IPS-20b (cell line): Measurements from ENCODE around the gene ERICH2.
A peak's percentile ranks its signal among the peaks of the same experiment; 100 is the strongest.

Experiments
- H3K27ac ChIP-seq: one replicate; pipeline ENCODE4 v1.5.1; 2013; ENCODE audit warnings: low read length
- H3K27me3 ChIP-seq: 2 replicates; pipeline ENCODE4 v1.6.1; 2013; ENCODE audit warnings: mild to moderate bottlenecking, low read length, inconsistent platforms; ENCODE audit not compliant: insufficient read depth
- H3K36me3 ChIP-seq: 2 replicates; pipeline ENCODE4 v1.6.1; 2013; ENCODE audit warnings: low read depth, mild to moderate bottlenecking, inconsistent platforms, low read length, moderate library complexity; ENCODE audit not compliant: insufficient read depth
- H3K4me1 ChIP-seq: 2 replicates; pipeline ENCODE4 v1.6.1; 2013; ENCODE audit warnings: mild to moderate bottlenecking, control low read depth, inconsistent platforms, low read length, moderate library complexity; ENCODE audit not compliant: insufficient read depth
- H3K4me3 ChIP-seq: 2 replicates; pipeline ENCODE4 v1.5.1; 2013; ENCODE audit warnings: mild to moderate bottlenecking, low read length, inconsistent platforms
- H3K9ac ChIP-seq: 2 replicates; pipeline ENCODE4 v1.6.1; 2013; ENCODE audit warnings: low read depth, mild to moderate bottlenecking, inconsistent platforms, low read length, moderate library complexity
- H3K9me3 ChIP-seq: 2 replicates; pipeline ENCODE4 v1.6.1; 2013; ENCODE audit warnings: mild to moderate bottlenecking, low read depth, low read length, inconsistent platforms; ENCODE audit not compliant: insufficient read depth

ERICH2 gene

GRCh38 chr2:170812710-170813600, 42.8 kb downstream of the ERICH2 start:
- peaks cover 52% of the 10 kb centered on the region for H3K27me3 ChIP-seq
- no peak overlapping the region for H3K27ac ChIP-seq
- peaks cover 16% of the 10 kb centered on the region; the same call in 1 of the 2 replicates for H3K4me1 ChIP-seq
- no peaks in the 10 kb centered on the region for H3K36me3 ChIP-seq
- no peaks in the 10 kb centered on the region for H3K9me3 ChIP-seq
- peak overlapping the region; percentile 62 for H3K4me3 ChIP-seq
- H3K9ac ChIP-seq, result no peak overlapping the region

- H3K9me3 ChIP-seq, result no peaks in the 10 kb centered on the region
Observed at GRCh38 chr2:170813611-170814532, 43.7 kb downstream of the ERICH2 start.

DNA sequence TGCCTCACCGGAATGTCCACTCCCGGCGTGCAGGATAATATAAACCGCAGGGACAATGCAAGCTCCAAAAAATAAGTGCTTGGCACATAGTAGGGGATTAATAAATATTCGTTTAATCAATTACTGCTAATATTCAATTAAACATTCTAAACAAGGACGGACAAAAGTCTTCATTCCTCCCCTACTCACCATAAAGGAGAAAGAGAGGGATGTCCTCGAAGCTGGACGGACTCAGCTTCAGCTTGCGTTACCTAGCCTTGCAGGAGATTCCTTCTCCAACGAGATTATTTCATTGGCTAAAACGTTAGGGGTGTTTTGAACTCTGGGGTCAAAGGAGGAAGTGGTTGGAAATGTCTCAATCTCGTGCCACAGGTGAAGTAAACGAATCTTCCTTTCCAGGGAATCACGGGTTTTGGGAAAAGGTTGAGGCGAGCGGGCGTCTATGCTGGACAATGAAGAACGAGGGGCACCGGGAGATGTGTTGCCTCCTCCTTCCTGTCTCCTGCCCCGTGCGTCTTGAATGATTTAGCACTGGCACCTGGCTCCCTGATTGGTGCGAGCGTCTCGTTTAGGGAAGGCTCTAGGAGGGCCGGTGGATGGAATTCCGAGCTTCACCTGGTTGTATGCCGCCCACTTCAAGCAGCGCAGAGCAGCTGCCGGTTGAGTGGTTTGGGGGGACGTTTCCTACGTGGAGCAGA, 44.5 kb downstream of the ERICH2 start:
- Histone ChIP-seq H3K27me3 (peaks cover 70% of the 10 kb centered on the region), H3K9me3 (no peaks in the 10 kb centered on the region), H3K4me1 (peaks cover 16% of the 10 kb centered on the region; the same call in 1 of the 2 replicates), H3K27ac (no peak overlapping the region), H3K36me3 (no peaks in the 10 kb centered on the region), H3K4me3 (peak overlapping the region; percentile 62), H3K9ac (no peak overlapping the region)

More at GRCh38 chr2:170813611-170814532, 43.7 kb downstream of the ERICH2 start:
- Histone ChIP-seq H3K4me1 (peaks cover 16% of the 10 kb centered on the region; the same call in 1 of the 2 replicates), H3K36me3 (no peaks in the 10 kb centered on the region), H3K9ac (no peak overlapping the region), H3K27ac (no peak overlapping the region), H3K27me3 (peaks cover 62% of the 10 kb centered on the region), H3K4me3 (peak overlapping the region; percentile 62)

GRCh38 chr2:170815311-170815710, 45.1 kb downstream of the ERICH2 start:
- no peak overlapping the region for H3K27ac ChIP-seq
- no peaks in the 10 kb centered on the region for H3K36me3 ChIP-seq
- no peak overlapping the region for H3K9ac ChIP-seq
- peaks cover 76% of the 10 kb centered on the region for H3K27me3 ChIP-seq
- no peaks in the 10 kb centered on the region for H3K9me3 ChIP-seq
- peak overlapping the region; percentile 62 for H3K4me3 ChIP-seq
- peaks cover 16% of the 10 kb centered on the region; the same call in 1 of the 2 replicates for H3K4me1 ChIP-seq

DNA sequence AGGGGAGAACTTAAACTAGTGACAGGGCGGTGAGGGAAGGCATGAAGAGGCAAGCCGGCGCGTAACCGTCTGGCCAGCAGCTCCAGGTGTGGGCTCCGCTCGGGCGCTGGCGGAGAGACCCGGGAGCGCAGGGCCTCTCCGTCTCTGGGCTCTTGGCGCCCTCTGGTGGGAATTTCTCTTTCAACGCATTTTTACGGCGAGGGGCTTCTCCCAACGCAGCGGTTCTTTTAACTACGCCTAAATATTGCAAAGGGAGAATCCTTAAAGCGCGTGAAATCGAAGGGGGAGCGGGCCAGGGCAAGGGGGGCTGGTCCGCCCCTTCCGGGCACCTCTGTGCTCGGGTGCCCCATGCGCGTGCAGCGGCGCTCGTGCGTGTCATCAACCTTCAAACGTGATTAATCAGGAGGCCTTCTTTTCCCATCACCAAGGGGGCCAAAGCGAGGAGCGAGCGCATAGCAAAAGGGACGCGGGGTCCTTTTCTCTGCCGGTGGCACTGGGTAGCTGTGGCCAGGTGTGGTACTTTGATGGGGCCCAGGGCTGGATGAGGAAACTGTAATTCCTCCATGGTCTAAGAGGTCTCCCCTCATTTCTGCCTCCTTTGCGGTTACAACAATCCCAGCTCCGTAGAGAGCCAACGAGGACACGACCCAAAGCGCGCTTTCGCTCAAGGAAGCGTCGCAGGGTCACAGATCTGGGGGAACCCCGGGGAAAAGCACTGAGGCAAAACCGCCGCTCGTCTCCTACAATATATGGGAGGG, 45.7 kb downstream of the ERICH2 start:
- Histone ChIP-seq H3K27me3 (peaks cover 82% of the 10 kb centered on the region), H3K9ac (no peak overlapping the region)

DNA sequence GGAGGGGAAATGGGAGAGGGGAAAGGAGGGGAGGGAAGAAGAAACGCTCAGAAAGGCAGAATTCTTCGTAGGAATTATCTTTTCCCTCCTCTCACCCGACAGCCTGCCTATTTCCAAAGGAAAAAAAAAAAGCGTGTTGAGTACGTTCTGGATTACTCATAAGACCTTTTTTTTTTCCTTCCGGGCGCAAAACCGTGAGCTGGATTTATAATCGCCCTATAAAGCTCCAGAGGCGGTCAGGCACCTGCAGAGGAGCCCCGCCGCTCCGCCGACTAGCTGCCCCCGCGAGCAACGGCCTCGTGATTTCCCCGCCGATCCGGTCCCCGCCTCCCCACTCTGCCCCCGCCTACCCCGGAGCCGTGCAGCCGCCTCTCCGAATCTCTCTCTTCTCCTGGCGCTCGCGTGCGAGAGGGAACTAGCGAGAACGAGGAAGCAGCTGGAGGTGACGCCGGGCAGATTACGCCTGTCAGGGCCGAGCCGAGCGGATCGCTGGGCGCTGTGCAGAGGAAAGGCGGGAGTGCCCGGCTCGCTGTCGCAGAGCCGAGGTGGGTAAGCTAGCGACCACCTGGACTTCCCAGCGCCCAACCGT, 46.4 kb downstream of the ERICH2 start, which contains the start of gene GAD1:
GAD1 (plus strand) TSS at position 384 of the 589 bp plus-strand sequence. CDS start 1,705 bp downstream, outside the sequence.
- H3K9ac ChIP-seq, result peak within 1 kb of the TSS; percentile 39; the same call in 1 of the 2 replicates
- H3K9me3 ChIP-seq, result no peaks in the 10 kb centered on the region
- peak within 1 kb of the TSS; percentile 73 for H3K4me3 ChIP-seq
- H3K36me3 ChIP-seq, result no peaks in the 10 kb centered on the region
- H3K27ac ChIP-seq, result no peak within 1 kb of the TSS
- H3K4me1 ChIP-seq, result peaks cover 16% of the 10 kb centered on the region; the same call in 1 of the 2 replicates
- H3K27me3 ChIP-seq, result peaks cover 89% of the 10 kb centered on the region

More for the DNA sequence above, 45.7 kb downstream of the ERICH2 start:
- H3K36me3 ChIP-seq, result no peaks in the 10 kb centered on the region
- H3K9me3 ChIP-seq, result no peaks in the 10 kb centered on the region
- H3K4me1 ChIP-seq, result peaks cover 16% of the 10 kb centered on the region; the same call in 1 of the 2 replicates
- H3K4me3 ChIP-seq, result peak overlapping the region; percentile 62
- no peak overlapping the region for H3K27ac ChIP-seq

DNA sequence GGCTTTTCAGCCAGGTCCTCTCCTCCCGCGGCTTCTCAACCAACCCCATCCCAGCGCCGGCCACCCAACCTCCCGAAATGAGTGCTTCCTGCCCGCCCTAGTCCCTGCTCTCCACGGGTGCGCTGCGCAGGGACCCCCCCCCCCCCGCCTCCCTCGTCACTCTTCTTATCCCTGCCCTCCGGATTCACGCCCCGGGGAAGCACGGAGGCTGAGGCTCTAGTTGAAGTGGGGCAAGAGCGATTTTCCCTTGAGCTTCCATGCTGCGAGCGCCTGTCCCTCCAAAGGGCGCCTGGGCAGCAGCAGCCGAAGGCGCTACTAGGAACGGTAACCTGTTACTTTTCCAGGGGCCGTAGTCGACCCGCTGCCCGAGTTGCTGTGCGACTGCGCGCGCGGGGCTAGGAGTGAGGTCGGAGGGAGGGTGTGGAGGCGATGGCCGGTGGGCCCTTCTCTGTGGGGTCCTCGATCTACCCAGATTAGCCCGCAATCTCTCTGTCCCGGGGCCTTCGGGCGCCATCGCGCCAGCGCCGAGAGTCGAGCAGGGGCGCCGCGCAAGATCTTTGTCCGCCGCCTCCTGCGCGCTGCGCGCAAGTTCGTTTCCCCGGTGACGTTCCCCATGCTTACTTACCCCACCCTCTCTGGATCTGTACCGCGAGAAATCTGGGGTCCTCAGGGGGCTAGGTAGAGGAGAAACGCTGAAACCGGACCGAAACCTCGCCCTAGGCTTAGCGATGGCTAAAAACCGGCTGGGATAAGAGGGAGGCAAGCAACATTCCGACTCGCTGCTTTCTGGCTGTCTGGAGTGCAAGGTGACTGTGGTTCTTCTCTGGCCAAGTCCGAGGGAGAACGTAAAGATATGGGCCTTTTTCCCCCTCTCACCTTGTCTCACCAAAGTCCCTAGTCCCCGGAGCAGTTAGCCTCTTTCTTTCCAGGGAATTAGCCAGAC, 47.2 kb downstream of the ERICH2 start:
- peaks cover 97% of the 10 kb centered on the region for H3K27me3 ChIP-seq
- H3K4me3 ChIP-seq, result peak overlapping the region; percentile 73
- H3K9ac ChIP-seq, result peak overlapping the region; percentile 39; the same call in 1 of the 2 replicates
- peaks cover 16% of the 10 kb centered on the region; the same call in 1 of the 2 replicates for H3K4me1 ChIP-seq
- H3K9me3 ChIP-seq, result no peaks in the 10 kb centered on the region
- H3K27ac ChIP-seq, result no peak overlapping the region
- H3K36me3 ChIP-seq, result no peaks in the 10 kb centered on the region

- Histone ChIP-seq H3K9me3 (no peaks in the 10 kb centered on the region), H3K27me3 (peaks cover 100% of the 10 kb centered on the region), H3K9ac (no peak overlapping the region; the same call in 1 of the 2 replicates), H3K4me1 (peaks cover 12% of the 10 kb centered on the region; the same call in 1 of the 2 replicates), H3K4me3 (peak overlapping the region; percentile 73), H3K36me3 (no peaks in the 10 kb centered on the region), H3K27ac (no peak overlapping the region)
Observed at GRCh38 chr2:170818036-170818751, 48.0 kb downstream of the ERICH2 start.

DNA sequence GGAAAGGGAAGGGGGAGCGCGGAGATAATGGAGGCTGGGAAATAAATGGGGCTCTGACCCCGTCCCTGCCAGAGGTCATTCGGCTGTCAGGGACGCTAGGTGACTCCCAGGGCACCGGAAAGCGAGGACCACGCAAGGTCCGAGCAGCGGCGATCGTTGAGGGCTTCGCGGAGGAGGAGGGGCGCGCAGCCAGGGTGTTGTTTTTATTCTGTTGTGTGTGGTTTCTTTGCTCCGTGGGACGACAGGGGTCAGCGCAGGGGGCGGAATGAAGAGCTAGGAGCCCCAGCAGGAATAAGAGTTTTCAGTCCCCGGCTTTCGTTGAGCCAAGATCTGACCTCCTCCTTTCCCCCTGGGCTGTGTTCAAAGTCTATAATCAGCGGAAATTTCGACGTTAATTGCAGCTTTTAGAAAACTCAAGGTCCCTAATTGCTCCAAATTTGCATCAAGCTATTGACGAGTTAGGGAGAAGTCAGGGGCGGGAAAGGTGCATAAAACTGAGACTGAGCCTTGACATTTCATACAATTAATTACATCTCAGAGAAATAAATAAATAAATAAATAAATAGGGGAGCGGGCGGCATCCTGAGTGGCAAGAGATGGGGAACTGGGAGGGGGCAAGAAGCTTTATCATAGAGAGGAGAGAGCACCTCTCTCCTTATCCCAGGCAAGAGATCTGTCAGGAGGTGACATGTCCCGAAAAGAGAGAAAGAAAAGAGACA, 48.7 kb downstream of the ERICH2 start:
- peaks cover 99% of the 10 kb centered on the region for H3K27me3 ChIP-seq

More for the DNA sequence above, 48.7 kb downstream of the ERICH2 start:
- H3K9me3 ChIP-seq, result no peaks in the 10 kb centered on the region
- peaks cover 7% of the 10 kb centered on the region; the same call in 1 of the 2 replicates for H3K4me1 ChIP-seq
- peak overlapping the region; percentile 73 for H3K4me3 ChIP-seq
- H3K9ac ChIP-seq, result no peak overlapping the region
- no peaks in the 10 kb centered on the region for H3K36me3 ChIP-seq
- no peak overlapping the region for H3K27ac ChIP-seq
